ENCODE data around the gene WDR70.
"Not testable (repeated sequence)": the region's sequence is repeated elsewhere in the genome, so short reads cannot be mapped to it uniquely, and the experiment has no call there.

WDR70 gene

DNA sequence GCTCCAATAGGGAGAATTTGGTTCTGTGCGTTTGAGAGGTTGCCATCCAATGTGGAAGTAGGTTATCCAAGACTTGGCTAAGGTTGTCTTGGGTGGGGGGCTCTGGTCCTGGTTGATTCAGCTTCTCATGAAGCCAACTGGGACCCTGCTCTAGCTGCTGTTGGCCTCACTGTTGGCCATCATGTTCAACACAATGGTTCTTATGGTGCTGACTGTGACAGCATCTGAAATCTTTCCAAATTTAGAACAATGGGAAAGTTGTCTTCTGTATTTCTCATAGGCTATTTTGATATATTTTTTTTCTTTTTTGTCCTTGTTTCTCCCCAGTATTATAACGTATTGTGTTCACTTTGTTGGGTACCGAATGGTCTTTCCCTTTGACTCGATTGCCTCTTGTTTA lies 388.8 kb downstream of the WDR70 start:
- DNase-seq (ENCODE audit: low spot score) = no peak

DNA sequence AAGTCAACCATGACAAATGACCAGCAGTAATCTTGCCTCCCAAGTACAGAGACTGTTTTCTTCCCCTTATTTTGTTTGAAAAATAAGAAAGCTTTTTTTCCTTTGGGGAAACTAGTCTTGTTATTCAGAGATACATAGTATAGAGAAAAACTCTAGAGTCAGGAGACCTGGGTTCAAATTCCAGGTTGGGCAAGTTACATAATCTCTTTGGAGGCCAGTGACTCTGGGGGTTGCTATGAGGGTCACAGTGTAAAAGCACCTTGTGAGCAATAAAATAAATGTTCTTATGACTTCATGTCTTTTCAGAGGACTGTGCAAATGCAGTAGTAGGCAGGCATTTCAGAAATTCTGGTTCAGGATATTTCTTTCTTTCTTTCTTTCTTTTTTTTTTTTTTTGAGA lies 389.3 kb downstream of the WDR70 start:
- no peak for DNase-seq (ENCODE audit: low spot score)

DNA sequence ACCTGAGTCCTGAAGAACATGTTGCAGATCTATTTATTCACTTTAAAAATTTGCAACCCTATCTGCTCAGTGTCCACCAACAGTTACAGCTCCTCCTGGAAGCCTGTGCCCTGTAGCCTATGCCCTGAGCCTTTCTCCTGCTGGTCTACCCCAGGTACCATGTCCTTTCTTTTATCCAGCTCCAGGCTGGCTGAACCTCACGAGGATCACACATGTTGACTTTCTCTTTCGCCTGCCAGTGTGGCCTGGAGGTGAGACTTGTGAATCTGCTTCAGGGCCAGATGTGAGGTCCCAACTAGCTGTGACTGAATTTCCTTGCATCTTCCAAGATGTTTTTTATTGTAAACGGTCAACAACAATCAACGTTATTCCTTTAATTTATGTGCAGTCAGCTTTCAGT lies 390.0 kb downstream of the WDR70 start:
- DNase-seq (ENCODE audit: low spot score) = no peak

DNA sequence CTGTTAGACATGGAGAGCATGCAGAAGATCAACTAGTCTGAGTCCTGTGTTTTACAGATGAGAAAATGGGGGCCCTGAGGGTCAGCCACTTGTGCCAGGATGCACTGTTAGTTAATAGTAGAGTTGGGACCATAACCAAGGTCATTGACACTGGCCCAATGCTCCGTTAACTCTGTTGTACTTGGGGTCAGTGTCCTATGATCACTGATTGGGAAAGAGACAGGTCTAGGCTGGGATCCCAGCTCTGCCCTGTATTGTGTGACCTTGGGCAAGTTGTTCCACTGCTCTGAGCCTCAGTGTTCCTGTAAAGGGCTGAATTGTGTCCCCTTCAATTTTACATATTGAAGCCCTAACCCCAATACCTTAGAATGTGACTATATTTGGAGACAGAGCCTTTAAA lies 390.7 kb downstream of the WDR70 start:
- no peak for DNase-seq (ENCODE audit: low spot score)

DNA sequence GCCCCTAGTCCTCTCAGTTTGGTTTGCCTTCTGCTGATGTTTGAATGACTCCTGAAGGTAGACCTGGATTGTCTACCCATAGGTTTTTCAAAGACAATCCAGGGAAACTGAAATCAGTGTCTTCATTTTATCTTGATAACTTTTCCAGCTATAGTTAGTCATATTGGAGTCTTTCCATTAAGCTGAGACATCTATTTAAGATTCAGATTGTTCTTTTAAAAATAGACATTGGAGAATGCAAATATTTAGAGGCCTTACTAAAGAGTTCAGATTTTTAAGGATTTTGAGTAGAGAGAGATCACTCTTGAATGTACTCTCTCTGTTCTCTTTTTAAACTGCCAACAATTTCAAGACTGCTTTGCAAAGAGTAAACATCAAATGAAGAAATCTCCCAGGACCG lies 391.7 kb downstream of the WDR70 start:
- no peak for DNase-seq (ENCODE audit: low spot score)

DNA sequence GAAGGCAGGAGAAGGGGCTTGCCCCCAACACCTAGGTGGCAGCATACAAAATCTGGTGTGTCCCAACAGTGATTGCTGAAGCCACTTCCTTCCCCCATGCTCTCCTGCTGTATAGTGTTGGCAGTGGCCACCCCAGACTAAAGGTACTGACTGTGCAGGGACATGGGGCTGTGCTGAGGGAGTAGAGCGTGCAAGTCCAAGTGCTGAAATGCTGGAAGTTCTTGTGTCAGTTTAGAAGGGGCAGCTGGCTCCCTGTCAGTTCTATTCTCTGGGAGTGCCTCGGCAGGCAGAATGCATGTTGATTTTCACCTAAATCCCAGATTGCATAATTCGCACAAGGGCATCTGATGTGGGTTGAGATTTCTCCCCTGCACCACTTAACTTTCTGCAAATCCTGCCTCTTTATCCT lies 392.1 kb downstream of the WDR70 start:
- no peak for DNase-seq (ENCODE audit: low spot score)

DNA sequence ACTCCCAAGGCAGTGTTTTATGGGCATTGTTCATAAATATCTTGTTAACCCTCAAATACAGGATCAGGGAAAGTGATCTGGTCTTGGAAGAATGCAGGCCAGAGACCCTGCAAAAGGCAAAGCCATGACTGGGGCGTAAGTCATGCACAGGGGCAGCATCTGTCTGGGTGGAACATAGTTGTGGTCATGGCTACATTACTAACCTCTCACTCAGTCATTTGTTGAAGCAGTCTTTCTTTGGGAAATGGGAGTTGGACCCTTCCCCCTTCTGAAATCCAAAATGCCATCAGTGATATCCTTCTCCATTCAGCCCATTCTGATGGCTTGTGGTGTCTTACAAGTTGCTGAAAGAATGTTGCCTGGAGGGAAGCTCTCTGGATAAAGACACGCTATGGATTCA lies 392.6 kb downstream of the WDR70 start:
- no peak for DNase-seq (ENCODE audit: low spot score)

DNA sequence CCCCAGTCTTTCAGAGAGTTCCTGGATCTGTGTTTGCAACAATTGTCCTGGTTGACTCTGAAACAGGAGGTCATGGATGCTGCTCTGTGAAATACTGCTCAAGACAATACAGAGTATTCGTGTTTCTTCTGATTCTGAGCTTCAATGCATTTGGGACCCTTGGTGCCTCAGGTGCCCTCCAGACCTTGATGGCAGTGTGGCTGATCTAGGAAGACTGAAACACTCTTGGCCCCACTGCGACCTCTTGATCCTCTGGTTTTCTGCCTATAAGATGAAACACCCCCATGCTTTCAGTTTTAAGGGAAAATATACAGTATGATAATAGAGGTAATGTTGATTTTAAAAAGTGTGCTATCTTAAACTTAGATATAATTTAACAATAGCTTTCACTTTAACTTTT lies 393.1 kb downstream of the WDR70 start:
- no peak for DNase-seq (ENCODE audit: low spot score)

DNA sequence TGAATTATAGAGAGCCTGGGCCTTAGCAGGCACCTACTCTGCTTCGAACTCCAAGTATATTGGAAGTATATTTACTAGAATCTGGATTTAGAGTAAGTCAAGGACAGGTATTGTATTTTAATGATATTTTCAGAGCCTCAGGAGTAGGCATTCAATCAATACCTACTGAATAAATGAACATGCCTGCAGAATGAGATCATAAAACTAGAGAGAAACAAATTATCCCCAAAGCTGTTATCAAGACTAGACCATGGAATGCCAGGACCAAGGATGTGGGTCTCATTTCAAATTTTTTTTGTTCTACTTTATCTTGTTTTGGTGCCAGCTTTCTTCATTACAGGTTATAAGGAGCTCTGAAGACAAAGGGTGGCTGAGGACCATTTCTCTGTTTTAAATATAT lies 394.7 kb downstream of the WDR70 start:
- DNase-seq (ENCODE audit: low spot score) = no peak

DNA sequence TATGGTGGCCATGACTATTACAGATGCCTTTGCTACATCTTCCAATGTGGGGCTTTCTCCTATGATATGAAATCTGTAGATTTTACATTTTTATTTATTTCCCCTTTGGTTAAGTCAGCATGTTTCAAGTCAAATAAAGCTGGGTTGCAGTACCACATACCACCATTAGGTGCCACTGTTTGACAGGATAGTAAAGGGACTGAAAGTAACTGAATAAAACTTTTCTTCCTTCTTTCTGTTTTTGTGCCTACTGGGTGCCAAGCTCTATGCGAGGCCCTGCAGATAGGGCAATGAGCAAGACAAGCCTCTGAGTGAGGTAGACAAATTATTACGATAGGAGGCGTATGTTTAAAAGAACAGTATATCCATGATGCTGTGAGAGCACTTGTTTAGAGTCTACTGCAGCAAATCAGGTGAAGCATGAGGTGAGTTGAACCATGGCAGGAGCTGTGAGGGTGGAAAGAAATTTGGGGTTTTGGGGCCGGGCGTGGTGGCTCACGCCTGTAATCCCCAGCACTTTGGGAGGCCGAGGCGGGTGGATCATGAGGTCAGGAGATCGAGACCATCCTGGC lies 395.9 kb downstream of the WDR70 start:
- no peak for DNase-seq (ENCODE audit: low spot score)

DNA sequence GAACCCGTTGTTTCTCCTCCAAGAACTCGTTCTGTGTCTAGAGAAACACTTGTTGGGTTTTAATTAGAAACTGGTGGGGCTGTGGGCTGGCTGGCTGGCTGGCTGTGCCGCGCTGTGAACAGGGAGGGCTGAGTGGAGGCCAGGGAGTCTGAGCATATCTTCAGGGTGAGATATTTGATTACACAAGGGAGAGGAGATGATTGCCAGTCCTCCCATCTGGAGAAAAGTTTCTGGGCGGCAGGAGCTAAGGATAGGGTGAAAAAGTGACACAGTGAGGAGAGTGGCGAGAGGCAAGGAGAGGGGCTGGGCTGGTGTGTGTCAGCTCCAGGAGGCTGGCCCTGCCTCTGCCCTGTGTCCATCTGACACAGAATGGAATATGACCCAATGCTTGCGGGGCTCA lies 397.7 kb downstream of the WDR70 start:
- DNase-seq (ENCODE audit: low spot score) = no peak

DNA sequence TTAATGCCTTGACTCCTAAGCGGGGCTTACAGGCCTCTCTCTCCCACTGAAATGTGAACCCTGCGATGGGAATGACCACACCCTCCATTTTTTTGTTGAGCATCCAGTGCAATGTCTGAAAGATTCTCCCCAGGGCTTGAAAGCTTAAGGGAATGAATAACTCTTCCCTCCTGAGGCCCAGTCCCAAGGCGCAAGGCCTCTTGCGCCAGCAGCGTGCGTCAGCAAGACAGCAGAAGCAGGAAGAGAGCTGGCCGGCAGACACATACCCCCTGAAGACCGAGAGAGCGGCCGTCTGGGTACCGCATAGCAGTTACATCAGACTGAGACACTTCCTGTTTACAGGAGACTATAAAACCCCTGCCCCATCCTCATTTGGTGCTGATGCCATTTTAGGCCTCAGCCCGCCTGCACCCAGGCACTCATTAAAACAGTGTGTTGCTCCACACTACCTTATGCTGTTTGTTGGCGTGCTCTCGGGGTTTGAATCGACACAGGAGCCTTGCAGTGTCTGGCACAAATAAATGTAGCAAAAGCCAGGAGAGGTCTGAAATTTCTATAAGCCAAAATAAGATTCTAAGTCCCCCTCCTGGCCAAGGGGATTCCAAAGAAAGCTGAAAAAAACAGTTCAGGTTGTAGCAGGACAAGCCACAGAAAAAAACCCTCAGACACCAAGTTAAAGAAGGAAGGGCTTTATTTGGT lies 398.5 kb downstream of the WDR70 start:
- no peak for DNase-seq (ENCODE audit: low spot score)

DNA sequence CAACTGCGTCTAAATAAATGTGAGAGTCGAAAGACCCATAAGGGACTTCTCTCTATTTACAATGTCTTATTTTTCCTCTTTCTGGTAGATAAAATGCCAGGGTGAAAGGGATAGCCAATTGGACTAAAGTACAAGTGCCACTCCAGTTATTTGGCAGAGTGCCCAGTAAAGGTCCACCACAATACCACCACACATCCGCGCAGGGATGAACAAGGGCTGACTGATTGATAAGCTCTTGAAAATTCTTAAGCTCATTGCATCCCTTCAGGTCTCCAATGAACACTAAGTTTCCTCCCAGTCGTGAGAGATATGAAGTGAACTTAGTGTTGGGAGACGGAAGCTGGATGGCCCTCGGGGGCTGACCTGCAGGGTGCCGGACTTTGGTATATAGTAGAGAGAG lies 402.3 kb downstream of the WDR70 start:
- not testable (repeated sequence) for DNase-seq (ENCODE audit: low spot score)

DNA sequence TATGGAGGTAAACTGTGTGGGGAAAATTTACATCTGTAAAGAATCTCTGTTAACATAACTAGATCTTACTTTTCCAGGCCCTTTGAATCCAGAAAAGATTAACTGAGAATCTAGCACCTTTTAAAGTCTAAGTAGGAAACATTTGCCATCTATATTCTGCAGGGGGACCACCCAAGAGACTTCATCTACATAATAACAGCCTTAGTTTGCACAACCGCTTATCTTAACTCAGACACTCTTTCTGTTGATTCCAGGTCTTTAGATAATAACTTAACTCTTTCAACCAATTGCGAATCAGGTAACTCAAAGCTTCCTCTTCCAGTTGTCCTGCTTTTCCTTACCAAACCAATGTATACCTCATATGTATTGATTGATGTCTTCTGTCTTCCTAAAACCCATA lies 407.3 kb downstream of the WDR70 start:
- DNase-seq (ENCODE audit: low spot score) = no peak

DNA sequence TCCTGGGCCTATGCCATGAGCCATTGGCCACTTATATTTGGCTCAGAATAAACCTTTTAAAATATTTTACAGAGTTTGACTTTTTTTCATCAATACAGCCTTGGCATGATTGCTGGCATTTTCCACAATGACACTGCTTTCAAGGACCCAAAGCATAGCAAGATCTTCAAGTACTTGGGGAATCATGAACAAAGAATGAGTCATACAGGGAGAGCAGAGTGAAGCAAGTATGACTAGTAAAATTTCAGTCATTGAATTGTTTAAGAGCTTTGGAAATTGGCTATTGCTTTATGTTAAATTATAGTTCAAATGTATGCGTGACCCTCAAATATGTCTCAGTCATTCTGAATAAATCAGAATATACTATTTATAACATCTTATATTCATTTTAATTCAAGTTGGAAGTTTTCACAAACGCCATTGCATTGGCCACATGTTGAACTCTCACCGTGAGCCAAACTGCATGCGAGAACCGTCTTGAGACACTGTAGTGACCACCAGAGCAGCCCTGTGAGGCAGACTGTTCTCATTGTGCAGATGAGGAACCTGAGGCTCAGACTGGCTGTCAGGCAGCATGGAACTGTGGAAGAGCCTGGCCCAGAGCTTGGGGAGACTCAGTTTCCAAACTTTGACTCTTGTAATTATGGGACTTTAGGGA lies 407.9 kb downstream of the WDR70 start:
- DNase-seq (ENCODE audit: low spot score) = no peak

DNA sequence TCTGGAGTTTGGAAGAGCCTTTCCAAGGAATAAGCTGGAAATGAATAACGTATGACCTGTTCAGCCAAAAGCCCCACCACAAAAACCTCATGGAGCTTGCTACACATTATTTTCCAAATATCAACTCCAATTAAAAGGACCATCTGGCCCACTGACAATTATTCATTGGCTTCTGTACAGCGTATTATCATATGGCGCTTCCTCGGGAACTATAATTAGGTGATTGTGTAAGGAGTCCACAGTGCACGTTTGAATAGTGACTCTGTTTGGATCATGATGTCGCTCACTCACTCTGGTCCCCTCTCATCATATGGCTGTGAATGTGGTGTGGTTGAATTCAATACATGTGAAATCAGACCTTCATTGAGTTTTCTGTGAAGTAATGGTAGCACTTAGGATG lies 408.6 kb downstream of the WDR70 start:
- DNase-seq (ENCODE audit: low spot score) = no peak

DNA sequence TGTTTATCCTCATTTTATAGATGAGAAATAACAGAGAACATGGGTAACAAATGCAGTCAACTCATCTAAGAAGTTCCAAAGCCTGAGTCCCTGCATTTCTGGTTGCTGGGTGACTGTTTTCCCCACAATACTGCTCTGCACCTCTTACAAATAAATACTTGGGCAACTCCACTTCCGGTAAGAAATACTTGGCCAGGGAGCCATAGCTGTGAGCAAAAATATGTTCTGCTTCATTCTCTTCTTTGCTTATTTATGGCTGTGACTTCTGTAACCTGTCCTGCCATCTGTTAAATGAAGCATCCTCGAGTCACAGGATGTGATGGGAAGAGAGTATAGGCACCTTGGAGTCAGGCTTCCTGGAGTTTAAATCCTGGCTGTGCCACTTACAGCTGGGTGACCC lies 410.9 kb downstream of the WDR70 start:
- no peak for DNase-seq (ENCODE audit: low spot score)

DNA sequence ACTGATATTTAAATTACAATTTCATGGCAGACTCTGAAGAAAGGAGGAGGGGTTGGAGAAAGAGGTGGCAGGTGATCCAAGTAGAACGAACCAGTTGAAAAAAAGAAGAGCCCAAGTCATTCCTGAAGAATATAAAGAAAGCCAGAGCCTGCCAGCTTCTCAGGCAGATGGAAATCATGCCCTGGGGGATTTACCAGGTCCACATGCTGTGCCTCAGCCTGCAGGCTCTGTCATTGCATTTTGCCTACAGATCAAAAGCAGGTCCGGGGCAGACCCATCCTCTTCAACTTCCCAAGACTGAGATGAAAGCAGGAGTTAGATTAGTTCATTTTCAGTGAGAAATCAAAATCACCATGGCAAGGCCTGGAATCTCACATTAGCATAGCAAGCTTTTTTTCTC lies 412.2 kb downstream of the WDR70 start:
- DNase-seq (ENCODE audit: low spot score) = no peak

DNA sequence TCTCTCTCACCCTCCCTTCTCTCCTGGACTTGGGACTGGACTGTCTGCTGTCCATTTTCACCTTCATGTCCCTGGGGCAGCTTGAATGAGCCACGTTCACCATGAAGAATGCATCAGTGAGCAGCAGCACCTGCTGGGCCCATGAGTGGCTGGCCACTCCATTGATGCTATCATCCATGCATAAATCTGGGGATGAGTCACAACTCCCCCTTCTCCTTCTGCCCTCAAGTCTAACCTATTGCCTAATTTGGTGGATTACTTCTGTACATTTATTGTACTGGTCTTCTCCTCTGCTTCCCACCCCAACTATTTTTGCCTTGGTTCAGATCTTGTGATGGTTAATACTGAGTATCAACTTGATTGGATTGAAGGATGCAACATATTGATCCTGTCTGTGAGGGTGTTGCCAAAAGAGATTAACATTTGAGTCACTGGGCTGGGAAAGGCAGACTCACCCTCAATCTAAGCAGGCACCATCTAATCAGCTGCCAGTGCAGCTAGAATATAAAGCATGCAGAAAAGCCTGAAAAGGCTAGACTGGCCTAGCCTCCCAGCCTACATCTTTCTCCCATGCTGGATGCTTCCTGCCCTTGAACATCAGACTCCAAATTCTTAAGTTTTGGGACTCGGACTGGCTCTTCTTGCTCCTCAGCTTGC lies 414.0 kb downstream of the WDR70 start:
- DNase-seq (ENCODE audit: low spot score) = no peak

DNA sequence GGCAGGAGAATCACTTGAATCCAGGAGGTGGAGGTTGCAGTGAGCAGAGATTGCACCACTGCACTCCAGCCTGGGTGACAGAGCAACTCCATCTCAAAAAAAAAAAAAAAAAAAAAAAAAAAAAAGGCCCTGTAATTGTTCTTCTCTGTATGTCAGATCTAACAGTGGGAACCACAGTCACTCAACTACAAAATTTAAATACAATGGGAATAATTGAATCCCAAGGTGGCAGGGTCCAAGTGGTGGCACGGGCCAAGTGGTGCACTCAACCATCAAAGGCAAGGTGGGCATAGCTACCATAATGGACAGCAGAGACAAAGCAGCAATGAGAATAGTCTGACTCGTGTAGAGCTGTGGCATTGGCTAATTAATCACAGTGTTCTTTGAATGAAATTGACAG lies 416.2 kb downstream of the WDR70 start:
- not testable (repeated sequence) for DNase-seq (ENCODE audit: low spot score)

DNA sequence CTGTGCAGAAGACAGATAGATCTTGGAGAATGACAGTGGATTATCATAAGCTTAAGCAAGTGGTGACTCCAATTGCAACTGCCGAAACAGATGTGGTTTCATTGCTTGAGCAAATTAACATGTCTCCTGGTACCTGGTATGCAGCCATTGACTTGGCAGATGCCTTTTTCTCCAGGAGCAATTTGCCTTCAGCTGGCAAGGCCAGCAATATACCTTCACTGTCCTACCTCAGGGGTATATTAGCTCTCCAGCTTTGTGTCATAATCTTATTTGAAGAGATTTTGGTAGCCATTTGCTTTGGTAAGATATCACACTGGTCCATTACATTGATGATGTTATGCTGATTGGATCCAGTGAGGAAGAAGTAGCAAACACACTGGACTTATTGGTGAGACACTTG lies 417.3 kb downstream of the WDR70 start:
- DNase-seq (ENCODE audit: low spot score) = not testable (repeated sequence)

DNA sequence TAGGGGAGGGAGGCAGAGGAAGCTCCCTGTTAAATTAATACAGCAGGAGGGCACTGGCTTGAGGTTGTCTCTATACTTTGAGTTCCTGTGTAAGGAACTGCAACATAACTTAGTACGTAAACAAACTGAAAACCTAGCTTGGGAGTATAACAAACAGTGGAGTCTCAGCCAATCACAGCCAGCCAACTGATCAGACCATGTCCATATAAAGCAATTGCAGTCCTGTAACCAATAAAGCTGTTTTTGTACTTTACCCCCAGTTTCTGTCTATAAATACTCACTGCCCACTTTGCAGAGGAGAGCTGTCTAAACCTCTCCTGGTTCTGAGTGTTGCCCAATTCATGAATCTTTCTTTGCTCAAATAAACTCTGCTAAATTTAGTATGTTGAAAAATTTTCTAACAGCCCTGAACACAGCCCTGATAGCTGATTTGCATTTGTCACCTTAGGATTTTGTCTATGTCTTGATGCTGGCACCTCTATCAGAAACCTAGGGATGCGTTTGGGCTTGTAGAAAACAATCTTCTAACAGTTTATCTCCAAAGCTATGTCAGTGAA lies 420.8 kb downstream of the WDR70 start:
- DNase-seq (ENCODE audit: low spot score) = no peak

DNA sequence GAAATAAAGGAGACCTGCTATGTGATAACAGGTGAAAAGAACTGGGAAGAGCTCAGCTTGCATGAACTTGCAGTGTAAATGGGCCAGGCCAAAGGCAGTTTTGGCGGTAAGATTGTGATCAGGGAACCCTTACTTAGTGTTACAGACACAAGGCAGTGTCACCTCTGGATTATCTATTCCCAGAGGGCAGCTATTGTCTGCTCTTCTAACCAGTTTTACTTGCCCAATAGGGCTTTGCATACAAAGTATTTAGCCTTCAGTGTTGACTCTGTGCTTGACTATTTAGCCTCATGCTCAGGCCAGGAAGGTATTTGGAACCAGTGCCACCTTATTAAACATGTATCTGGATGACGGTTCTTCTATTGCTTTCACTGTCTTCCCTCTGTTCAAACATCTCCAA lies 422.4 kb downstream of the WDR70 start:
- no peak for DNase-seq (ENCODE audit: low spot score)
